ENCODE data around the gene MT1G. TPM values are rescaled to one million over a fixed set of nuclear protein-coding genes. Genes with fewer than 3 reads are reported as not detected.

Gene MT1G
- total RNA-seq, 1 experiment from 2014 or later = not detected

- ChIA-PET CTCF (interaction anchor here (0.6 kb wide), 1 partner anchor 127 kb away, joined by 4 read pairs; no protein-coding TSS in a partner anchor), POLR2A (interaction anchor here (0.7 to 1.7 kb wide), 10 partner anchors 8 to 53 kb away, joined by 3 to 7 read pairs (median 5); partner anchors contain the start of genes MT1E, MT1F and MT2A)
- intact Hi-C loops (cut with micrococcal nuclease) = no loop called here
- Mint-ChIP-seq H3K27me3 (ENCODE audit: insufficient read depth, unreplicated experiment) (no peaks in the 10 kb centered on the region), H3K9me3 (ENCODE audit: unreplicated experiment) (no peaks in the 10 kb centered on the region), H3K27ac (ENCODE audit: low read depth, unreplicated experiment) (no peak overlapping the region), H3K4me3 (ENCODE audit: unreplicated experiment) (no peak overlapping the region), H3K4me1 (ENCODE audit: insufficient read depth, unreplicated experiment) (peaks cover 5% of the 10 kb centered on the region), H3K36me3 (ENCODE audit: insufficient read depth, unreplicated experiment) (peaks cover 1% of the 10 kb centered on the region)
- TF ChIP-seq CTCF (IDR thresholded peaks at IDR 0.05; ENCODE audit: unreplicated experiment) = no peak
- DNase-seq (ENCODE audit: unreplicated experiment) = no peak
- no TSS peak for BruUV-seq (replicated peaks)
These were observed 18.6 kb downstream of the MT1G start for GRCh38 chr16:56649271-56649670.

DNA sequence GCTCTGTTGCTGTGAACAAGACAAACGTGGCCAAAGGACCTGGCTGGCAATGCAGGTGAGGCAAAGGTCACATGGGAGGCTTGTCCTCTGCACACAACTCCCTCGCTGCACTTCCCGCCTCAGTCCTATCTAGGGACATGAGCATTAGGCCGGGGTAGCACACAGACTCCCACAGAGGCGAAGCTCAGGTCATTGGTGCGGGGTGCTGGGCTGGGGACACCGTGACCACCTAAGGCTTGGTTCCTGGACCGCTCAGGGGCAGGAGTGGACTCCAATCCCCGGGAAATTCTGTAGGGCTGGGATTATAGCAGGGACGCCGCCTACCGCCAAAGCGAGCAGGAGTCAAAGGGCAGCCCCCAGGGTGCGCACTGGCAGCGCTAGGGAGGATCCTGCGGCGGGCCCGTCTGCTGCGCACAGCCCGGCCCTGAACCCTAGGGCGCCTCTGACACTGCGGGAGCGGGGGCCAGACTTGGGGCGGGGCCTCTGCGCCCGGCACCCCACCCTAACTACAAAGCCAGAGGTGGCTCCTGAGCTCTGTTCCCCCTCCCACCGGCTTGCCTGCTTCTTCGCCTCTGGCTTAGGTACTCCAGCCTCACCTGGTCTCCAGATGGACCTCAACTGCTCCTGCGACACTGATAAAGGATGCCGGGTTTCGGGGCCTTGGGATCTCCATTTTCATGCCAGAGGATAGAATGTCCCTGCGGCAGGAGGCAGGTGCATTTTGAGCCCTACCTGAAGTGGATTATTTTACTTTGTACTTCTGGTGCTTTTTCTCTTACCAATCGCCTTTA, 20.0 kb downstream of the MT1G start:
- CTCF ChIA-PET = no interaction called here
- no TSS peak for BruUV-seq (replicated peaks)
- Mint-ChIP-seq H3K36me3 (ENCODE audit: insufficient read depth, unreplicated experiment) (no peaks in the 10 kb centered on the region), H3K4me1 (ENCODE audit: insufficient read depth, unreplicated experiment) (peaks cover under 1% of the 10 kb centered on the region), H3K9me3 (ENCODE audit: unreplicated experiment) (no peaks in the 10 kb centered on the region), H3K4me3 (ENCODE audit: unreplicated experiment) (no peak overlapping the region), H3K27ac (ENCODE audit: low read depth, unreplicated experiment) (no peak overlapping the region), H3K27me3 (ENCODE audit: insufficient read depth, unreplicated experiment) (no peaks in the 10 kb centered on the region)
- TF ChIP-seq CTCF (IDR thresholded peaks at IDR 0.05; ENCODE audit: unreplicated experiment) = no peak
- intact Hi-C loops (cut with micrococcal nuclease) = no loop called here
- no peak for DNase-seq (ENCODE audit: unreplicated experiment)
- POLR2A ChIA-PET = interaction anchor here (0.7 to 2.5 kb wide), 3 partner anchors 14 to 39 kb away, joined by 4 to 9 read pairs (median 4); partner anchors contain the start of genes MT1E and MT2A

- no peaks in the 10 kb centered on the region for H3K36me3 Mint-ChIP-seq (ENCODE audit: insufficient read depth, unreplicated experiment)
- intact Hi-C loops (cut with micrococcal nuclease) = no loop called here
- no peak overlapping the region for H3K4me3 Mint-ChIP-seq (ENCODE audit: unreplicated experiment)
- POLR2A ChIA-PET = interaction anchor here (1.3 to 2.5 kb wide), 3 partner anchors 20 to 39 kb away, joined by 3 to 9 read pairs (median 4); partner anchors contain the start of gene MT1E
- CTCF ChIA-PET = interaction anchor here (0.6 to 0.7 kb wide), 2 partner anchors 55 to 132 kb away, joined by 3 to 4 read pairs; no protein-coding TSS in a partner anchor
- no peaks in the 10 kb centered on the region for H3K9me3 Mint-ChIP-seq (ENCODE audit: unreplicated experiment)
- BruUV-seq (replicated peaks) = no TSS peak
- no peak overlapping the region for H3K27ac Mint-ChIP-seq (ENCODE audit: low read depth, unreplicated experiment)
- TF ChIP-seq CTCF (IDR thresholded peaks at IDR 0.05; ENCODE audit: unreplicated experiment) = no peak
- H3K27me3 Mint-ChIP-seq (ENCODE audit: insufficient read depth, unreplicated experiment) = no peaks in the 10 kb centered on the region
- DNase-seq (ENCODE audit: unreplicated experiment) = no peak
- H3K4me1 Mint-ChIP-seq (ENCODE audit: insufficient read depth, unreplicated experiment) = peaks cover 3% of the 10 kb centered on the region
These were observed 22.0 kb downstream of the MT1G start for GRCh38 chr16:56645838-56646237.

- no peak for DNase-seq (ENCODE audit: unreplicated experiment)
- TF ChIP-seq CTCF (IDR thresholded peaks at IDR 0.05; ENCODE audit: unreplicated experiment) = no peak
- no peaks in the 10 kb centered on the region for H3K36me3 Mint-ChIP-seq (ENCODE audit: insufficient read depth, unreplicated experiment)
- CTCF ChIA-PET = interaction anchor here (0.7 kb wide), 1 partner anchor 132 kb away, joined by 4 read pairs; no protein-coding TSS in a partner anchor
- H3K4me1 Mint-ChIP-seq (ENCODE audit: insufficient read depth, unreplicated experiment) = peaks cover 3% of the 10 kb centered on the region
- no peak overlapping the region for H3K4me3 Mint-ChIP-seq (ENCODE audit: unreplicated experiment)
- no peak overlapping the region for H3K27ac Mint-ChIP-seq (ENCODE audit: low read depth, unreplicated experiment)
- no peaks in the 10 kb centered on the region for H3K27me3 Mint-ChIP-seq (ENCODE audit: insufficient read depth, unreplicated experiment)
- no TSS peak for BruUV-seq (replicated peaks)
- no peaks in the 10 kb centered on the region for H3K9me3 Mint-ChIP-seq (ENCODE audit: unreplicated experiment)
- intact Hi-C loops (cut with micrococcal nuclease) = no loop called here
- POLR2A ChIA-PET = interaction anchor here (1.3 to 2.5 kb wide), 4 partner anchors 17 to 39 kb away, joined by 3 to 9 read pairs (median 4); partner anchors contain the start of gene MT1E
These were observed 22.6 kb downstream of the MT1G start for GRCh38 chr16:56645311-56645710.
